Endothelial cell of hepatic sinusoid (primary cell): ENCODE results near the gene SLC39A9.
"Not testable (repeated sequence)": the region's sequence is repeated elsewhere in the genome, so short reads cannot be mapped to it uniquely, and the experiment has no call there.

Source experiments
- in situ Hi-C: cut with HindIII; loops from 2 replicates; pipeline ENCODE4 v1.10.0; 2017; ENCODE audit warnings: low sequenced_read_pairs

The SLC39A9 gene

DNA sequence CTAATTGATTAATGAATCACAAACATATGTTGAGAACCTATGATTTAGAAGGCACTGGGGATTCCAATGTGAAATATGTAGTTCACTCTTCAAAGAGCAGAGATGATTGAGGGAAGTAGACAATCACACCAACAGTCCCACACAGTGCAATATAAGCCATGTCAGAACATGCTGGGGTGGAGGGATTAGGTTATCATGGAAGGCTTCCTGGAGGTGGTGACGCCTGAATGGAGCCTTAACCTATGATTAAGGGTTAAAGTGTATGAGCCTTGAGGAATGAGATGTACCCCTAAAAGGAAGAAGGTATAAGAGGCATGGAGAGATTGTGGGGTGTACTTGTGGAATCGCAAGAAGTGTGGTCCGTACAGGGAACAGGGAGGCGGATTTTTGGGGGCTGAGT, 31.7 kb upstream of the SLC39A9 start:
- in situ Hi-C loops: no loop called here

DNA sequence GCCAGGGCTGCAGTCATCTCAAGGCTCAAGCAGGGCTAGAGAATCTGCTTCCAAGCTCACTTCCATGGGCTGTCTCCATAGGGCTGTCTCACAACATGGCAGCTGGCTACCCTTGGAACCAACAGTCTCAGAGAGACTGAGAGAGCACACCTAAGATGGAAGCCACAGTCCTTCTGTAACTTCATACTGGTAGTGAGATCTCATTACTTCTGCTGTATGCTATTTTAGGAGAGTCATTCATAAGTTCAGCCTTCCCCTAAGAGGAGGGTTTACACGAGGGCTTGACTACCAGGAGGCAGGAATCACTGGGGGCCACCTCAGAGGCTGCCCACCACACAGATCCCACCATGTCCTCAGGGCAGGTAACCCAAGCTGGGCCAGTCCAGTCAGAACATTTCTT, 30.1 kb upstream of the SLC39A9 start:
- in situ Hi-C loops: no loop called here

DNA sequence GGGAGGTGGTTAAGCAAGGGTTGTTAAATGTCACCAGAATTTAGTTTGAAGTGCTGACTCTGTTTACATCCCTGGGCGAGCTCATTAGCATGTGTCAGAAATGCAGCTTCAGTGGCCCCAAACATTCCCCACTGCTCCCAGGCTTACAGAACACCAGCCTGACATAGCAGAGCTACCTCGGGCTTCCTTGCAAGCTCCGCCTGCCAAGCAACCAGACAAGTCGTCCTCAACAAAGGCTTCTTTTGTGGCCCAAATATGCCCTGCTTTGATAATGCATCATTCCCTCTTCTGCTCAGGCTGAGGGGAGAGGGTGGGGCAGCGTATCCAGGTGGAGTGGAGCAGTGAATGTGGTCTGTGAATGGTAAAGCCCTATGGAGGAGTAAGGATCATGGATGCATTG, 28.4 kb upstream of the SLC39A9 start:
- in situ Hi-C loops: no loop called here

DNA sequence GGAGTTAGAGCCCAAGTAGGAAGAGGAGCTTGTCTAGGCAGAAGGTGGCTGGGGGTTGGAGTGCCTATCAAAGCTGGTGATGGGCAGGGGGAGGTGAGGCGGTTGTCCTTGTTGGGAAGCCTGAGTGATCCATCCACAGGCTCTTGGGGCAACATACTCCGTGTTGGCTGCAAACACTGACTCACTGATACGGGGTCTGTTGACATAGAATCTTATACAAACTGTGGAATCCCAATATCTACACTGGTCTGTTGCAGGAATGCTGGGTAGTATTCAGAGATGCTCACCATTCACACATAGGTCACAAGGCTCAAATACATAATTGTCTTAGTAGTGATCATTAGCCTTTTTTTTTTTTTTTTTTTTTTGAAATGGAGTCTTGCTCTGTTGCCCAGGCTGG, 26.3 kb upstream of the SLC39A9 start:
- in situ Hi-C loops: no loop called here

DNA sequence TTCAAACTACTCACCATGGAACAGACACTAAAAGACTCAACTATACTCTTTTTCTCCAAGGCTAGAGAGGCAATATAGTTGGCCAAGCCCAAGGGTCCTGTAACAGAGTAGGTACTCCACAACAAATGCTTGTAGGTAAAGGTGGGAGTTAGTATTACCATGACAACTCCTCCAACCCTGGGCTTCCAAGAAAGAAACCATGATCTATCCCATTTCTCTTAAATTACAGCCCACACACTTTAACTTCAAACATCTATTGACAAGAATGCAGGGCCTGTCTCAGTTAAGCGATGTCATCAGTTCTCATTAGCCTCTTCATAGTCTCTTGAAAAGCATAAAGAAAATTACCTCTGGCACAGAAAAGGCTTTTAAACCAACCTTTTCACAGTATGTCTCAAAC, 25.4 kb upstream of the SLC39A9 start:
- in situ Hi-C loops: no loop called here

DNA sequence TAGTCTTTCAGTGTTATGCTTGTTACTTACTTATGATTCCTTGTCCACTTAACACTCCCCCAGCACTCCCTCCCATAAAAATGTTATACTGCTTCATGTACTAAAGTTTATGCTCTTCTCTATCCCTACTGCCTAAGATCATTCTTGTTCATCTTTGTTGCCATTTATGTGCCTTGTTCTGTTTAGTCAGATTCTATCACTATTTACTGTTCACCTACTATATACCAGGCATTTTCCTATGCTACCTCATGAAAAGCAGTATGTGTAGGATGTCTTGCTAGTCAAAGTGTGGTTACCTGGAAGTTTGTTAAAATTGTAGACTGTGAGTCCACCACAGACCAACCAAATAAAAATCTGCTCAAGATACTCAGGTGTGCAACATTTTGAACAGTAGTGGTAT, 24.3 kb upstream of the SLC39A9 start:
- in situ Hi-C loops: no loop called here

DNA sequence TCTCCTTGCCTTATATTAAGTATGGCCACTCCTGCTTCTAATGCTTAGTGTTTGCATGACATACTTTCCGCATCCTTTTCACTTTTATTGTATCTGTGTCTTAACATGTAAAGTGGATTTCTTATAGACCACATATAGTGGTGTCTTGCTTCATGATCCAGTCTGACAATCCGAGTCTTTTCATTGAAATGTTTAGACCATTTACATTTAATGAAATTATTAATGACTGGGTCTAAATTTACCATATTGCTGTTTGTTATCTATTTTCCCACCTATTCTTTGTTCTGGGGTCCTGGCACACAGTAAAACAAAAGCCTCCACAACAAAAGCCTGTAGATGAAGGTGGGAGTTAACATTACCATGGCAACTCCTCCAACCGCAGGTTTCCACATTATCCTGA, 23.3 kb upstream of the SLC39A9 start:
- in situ Hi-C loops: loop anchor here (5.0 kb wide), 1 partner anchor 83 kb away; no protein-coding TSS in a partner anchor

DNA sequence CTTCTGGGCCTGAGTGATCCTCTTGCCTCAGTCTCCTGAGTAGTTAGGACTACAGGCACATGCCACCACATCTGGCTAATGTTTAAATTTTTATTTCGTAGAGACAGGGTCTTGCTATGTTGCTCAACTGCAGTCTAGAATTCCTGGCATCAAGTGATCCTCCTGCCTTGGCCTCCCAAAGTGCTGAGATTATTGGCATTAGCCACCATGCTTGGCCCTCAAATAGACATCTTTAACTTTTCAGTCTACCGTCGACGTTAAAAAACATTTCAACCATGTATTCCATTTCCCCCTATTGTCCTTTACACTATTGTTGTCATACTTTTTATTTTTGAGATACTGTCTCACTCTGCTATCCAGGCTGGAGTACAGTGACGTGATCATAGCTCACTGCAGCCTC, 22.8 kb upstream of the SLC39A9 start:
- in situ Hi-C loops: loop anchor here (5.0 kb wide), 1 partner anchor 83 kb away; no protein-coding TSS in a partner anchor

DNA sequence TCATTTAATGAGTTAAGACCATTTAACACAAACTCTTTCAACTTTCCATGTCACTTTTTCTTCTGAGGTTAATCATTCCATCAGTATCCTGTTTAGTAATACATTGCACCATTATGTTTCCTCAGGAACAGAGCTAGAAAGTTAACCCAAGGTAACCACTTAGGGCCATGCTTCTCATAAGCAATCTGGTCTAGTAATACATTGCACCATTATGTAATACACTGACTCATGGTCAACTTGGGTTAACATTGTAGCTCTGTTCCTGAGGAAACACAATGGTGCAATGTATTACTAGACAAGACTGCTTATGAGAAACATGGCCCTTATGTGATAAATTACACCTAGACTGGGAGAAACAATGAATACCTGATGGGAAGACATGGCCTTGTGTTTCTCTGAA, 22.1 kb upstream of the SLC39A9 start:
- in situ Hi-C loops: loop anchor here (5.0 kb wide), 1 partner anchor 84 kb away; no protein-coding TSS in a partner anchor

DNA sequence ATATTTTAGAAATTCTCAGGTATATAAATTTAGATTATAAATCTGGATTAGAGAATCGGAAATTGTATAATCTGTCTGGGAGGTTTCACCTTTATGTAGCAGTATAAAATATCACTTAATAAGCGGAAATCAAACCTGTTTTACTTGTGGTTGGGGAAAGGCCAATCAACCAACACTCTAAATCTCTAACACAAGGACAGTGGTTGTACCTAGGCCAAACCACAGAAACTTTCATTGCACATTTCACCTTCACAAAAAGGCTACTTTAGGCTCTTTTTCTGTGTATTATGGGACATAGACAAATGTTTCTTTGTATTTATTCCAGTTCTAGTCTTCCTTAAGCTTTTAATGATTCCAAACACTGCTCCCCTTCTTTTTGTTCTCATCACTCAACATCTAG, 20.2 kb upstream of the SLC39A9 start:
- in situ Hi-C loops: loop anchor here (5.0 kb wide), 1 partner anchor 86 kb away; no protein-coding TSS in a partner anchor

DNA sequence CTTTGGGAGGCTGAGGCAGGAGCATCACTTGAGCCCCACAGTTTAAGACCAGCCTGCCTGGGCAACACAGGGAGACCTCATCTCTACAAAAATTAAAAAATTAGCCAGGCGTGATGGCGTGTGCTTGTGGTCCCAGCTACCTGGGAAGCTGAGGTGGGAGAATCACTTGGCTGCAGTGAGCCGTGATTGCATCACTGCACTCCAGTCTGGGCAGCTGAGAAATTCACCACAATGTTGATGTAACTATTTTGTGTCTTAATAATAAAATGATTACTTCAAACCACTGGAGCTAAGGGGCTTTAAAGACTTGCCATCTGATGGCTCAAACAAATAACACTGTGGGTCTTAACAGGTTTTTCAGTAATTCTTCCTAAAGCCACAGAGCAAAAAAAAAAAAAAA, 11.2 kb upstream of the SLC39A9 start:
- in situ Hi-C loops: no loop called here

DNA sequence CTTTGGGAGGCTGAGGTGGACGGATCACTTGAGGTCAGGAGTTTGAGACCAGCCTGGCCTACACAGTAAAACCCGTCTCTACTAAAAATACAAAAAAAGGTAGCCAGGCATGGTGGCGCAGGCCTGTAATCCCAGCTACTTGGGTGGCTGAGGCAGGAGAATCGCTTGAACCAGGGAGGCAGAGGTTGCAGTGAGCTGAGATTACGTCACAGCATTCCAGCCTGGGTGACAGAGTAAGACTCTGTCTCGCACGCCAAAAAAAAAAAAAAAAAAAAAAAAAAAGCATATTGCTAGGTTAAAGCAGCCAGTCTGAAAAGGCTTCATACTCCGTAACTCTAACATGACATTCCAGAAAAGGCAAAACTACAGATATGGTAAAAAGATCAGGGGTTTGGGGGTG, 7.1 kb upstream of the SLC39A9 start:
- in situ Hi-C loops: not testable (repeated sequence)

DNA sequence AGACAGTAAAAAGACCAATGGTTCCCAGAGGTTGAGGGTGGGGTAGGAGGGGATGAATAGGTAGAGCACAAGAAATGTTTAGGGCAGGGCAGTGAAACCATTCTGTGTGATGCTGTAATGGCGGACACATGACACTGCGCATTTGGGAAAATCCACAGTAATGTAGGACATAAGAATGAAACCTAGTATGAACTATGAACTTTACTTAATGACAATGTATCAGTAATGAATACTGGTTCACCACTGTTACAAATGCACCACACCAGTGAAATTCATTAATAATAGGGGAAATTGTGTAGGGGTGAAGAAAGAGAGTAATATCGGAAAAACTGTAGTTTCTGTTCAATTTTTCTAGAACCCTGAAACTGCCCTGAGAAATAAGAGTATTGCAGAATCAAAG, 6.0 kb upstream of the SLC39A9 start:
- in situ Hi-C loops: no loop called here

DNA sequence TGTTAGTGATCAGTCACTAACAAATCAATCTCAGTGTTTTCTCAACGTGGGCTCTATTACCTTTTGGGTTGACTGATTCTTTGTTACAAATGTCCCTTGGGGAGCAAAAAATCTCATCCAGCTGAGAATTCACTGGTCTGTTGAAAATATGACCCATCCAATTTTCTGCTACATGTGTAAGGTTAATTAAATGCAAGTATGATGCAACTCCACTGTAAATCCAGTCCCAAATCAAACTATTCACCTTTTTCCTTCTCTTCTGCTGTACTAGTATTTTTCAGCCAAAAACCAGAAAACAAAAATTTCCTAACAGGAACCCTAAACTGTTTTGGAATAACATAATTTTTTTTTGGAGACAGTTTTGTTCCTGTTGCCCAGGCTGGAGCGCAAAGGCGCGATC, 2.6 kb upstream of the SLC39A9 start:
- in situ Hi-C loops: loop anchor here (5.0 kb wide), 1 partner anchor 66 kb away; no protein-coding TSS in a partner anchor

DNA sequence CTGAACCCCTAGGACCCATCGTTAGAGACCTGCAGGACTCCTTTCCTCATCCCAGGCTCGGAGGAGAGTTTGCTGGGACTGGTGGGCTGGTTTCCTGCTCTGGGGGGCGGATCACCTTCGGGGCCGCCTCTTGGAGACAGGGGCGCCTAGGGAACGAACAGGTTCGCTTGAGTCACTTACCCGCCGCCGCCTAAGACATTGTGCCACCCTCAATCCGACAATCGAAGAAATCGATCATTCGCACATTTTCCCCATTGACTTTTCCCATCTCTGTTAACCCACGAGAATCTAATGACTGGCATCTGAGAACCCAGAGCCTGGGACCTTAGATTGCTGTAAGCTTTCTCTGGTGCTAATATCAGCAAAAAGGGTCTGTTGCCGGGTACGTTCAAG, 322 bp downstream of the SLC39A9 start:
- in situ Hi-C loops: loop anchor here (5.0 kb wide), 1 partner anchor 63 kb away; no protein-coding TSS in a partner anchor

DNA sequence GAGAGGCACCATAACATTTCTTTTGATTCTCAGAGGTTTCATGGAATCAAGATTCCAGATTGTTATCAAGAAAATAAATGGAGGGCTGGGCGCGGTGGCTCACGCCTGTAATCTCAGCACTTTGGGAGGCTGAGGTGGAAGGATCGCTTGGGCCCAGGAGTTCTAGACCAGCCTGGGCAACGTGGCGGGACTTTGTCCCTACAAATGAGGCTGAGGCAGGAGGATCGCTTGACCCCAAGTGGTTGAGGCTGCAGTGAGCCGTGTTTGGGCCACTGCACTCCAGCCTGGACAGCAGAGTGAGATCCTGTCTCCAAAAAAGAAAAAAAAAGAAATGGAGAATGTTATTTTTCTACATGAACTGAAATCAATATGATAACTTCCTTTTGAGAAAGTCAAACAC, 1.3 kb downstream of the SLC39A9 start:
- in situ Hi-C loops: loop anchor here (5.0 kb wide), 1 partner anchor 63 kb away; no protein-coding TSS in a partner anchor

DNA sequence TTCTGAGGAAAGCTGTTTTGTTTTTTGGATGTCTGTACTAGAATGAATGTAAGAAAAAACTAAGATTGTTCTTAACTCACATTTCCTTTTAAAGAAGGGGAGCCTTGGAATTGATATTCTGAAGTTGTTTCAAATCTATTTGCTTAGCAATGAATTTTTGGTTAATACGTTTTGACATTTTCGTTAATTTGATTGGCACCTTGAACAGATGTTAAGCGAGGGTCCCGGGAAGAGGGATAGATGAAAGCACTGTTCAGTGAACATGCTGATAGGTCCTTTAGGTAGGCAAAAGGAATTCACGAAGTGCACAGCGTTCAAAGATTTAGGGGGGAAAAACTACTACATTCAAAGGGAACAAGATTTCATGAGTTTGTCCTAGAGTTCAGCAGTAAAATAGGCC, 1.7 kb downstream of the SLC39A9 start:
- in situ Hi-C loops: no loop called here

DNA sequence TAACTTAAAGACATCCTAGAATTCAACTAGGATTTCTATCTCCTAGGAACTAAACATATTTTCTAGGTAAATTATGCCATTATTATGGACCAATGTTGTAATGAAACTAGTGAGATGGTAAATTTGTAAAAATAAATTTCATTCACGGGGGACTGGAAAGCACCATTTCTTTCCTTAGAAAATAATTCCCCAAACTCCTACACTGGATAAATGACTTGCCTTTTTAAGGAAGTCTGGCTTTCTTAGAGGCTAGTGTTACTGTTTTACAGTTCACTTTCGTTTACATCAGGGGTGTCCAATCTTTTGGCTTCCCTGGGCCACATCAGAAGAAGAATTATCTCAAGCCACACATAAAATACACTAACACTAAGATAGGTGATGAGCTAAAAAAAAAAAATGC, 3.3 kb downstream of the SLC39A9 start:
- in situ Hi-C loops: no loop called here

DNA sequence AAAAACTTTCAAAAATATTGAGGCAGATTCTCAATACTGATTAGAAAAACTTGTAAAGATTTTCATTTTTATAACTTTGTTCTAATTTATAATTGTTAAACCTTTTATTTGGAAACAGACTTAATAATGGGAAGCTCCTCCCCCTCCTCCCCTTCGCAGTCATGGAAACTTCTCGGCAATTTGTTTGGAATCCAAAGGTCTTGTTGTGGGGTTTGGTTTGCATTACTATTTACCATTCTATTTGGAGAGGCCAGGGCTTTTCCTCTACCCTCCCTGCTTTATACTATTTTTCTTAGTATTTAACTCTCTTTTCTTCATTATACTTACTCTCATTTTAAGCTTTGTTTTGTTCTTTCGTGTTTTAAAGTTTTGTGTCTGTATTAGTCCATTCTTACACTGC, 6.0 kb downstream of the SLC39A9 start:
- in situ Hi-C loops: no loop called here

DNA sequence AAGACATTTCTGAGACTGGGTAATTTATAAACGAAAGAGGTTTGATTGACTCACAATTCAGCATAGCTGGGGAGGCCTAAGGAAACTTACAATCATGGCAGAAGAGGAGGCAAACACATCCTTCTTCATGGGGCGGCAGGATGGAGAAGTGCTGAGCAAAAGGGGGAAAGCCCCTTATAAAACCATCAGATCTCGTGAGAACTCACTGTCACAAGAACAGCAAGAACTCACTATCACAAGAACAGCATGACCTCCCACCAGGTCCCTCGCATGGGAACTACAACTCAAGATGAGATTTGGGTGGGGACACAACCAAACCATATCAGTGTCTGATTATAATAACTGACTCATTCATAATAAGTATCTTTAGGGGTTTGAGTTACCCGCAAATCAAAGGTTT, 6.4 kb downstream of the SLC39A9 start:
- in situ Hi-C loops: no loop called here

DNA sequence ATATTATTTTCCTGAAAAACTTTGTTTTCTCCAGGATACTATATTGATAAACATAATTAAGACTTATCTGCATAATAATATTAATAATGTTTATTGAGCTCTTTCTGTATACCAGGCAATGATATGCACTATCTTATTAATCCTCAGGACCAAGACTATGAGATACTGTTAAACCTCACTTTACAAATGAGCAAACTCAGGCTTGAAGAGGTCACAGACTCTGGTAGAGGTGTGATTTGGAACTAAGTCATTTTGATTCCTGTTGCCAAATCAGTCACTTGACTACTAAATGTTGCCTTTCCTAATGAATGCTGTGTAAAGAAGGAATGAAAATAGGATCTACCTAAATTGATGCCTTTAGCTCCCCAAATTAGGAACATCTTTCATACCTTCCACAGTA, 7.3 kb downstream of the SLC39A9 start:
- in situ Hi-C loops: no loop called here

DNA sequence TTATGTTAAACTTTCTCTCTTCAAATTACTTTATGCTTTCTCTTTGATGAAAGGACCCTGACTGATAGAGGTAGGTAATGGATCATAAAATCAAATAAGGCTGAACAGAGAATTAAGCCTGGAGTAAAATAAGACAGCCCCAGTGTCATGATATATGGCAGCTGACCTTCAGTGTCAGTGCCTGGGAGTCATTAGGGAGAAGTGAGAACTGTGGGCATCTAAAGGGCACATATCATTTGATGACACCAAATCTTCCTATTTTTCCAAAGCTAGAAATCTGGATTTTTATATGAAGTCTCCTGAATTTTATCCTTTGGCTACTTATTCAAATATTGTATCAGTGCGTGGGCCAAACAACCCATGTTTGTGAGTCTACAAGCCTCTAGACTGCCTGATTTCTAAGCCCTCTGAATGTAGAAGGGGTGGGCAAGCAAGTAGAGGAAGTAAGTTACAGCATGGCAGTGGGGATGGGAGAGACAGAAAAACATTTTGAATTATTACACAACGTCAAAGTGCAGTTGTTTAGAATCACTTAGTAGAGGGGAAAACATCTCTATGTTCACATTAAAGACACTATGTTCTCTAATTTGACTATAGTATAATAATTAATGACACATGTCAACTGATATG, 10.0 kb downstream of the SLC39A9 start:
- in situ Hi-C loops: no loop called here

DNA sequence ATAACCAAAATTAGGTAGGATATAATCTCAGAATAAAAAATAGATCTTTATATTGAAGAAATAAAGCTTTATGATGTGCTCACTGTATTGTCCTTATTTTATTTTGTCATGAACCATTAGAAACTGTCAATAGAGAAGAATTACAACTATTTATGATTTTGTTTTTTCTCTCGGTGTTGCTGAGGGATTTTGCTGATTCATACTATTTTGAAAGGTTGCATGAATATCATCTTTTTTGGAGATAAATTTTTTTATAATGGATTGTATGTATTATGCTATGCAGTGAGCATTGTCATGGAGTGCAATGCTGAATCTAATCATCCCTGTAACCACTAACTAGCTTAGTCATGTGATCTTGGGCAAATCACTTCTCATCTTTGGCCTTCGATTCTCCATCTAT, 15.0 kb downstream of the SLC39A9 start:
- in situ Hi-C loops: loop anchor here (5.0 kb wide), 1 partner anchor 51 kb away; no protein-coding TSS in a partner anchor
